GM21717 (cell line): ENCODE measurements around the gene CMC1.
A peak's percentile ranks its signal among the peaks of the same experiment; 100 is the strongest.
"Not testable (repeated sequence)": the region's sequence is repeated elsewhere in the genome, so short reads cannot be mapped to it uniquely, and the experiment has no call there.

Experiments
- ATAC-seq: cut with Tn5 transposase; IDR thresholded peaks from one replicate; pipeline ENCODE4 v1.9.1; 2021; ENCODE audit warnings: mild to moderate bottlenecking, moderate library complexity; ENCODE audit not compliant: unreplicated experiment

CMC1 gene

GRCh38 chr3:28243424-28244106 lies 2.1 kb downstream of the CMC1 start:
- ATAC-seq = no peak

GRCh38 chr3:28244491-28244890 lies 3.1 kb downstream of the CMC1 start:
- no peak for ATAC-seq

GRCh38 chr3:28247286-28247685 lies 5.9 kb downstream of the CMC1 start:
- no peak for ATAC-seq

- ATAC-seq = no peak
Measured at GRCh38 chr3:28250999-28251398, 9.6 kb downstream of the CMC1 start.

GRCh38 chr3:28252001-28252431 lies 10.6 kb downstream of the CMC1 start:
- ATAC-seq = no peak

GRCh38 chr3:28253040-28253715 lies 11.8 kb downstream of the CMC1 start:
- ATAC-seq = no peak

- ATAC-seq = no peak
Measured at GRCh38 chr3:28262001-28262400, 20.6 kb downstream of the CMC1 start.

GRCh38 chr3:28265641-28266040 lies 24.2 kb downstream of the CMC1 start:
- ATAC-seq = no peak

GRCh38 chr3:28267984-28268849 lies 26.8 kb downstream of the CMC1 start:
- no peak for ATAC-seq

GRCh38 chr3:28268989-28269388 lies 27.6 kb downstream of the CMC1 start:
- ATAC-seq = no peak

- ATAC-seq = not testable (repeated sequence)
Measured at GRCh38 chr3:28269884-28270283, 28.5 kb downstream of the CMC1 start.

GRCh38 chr3:28273837-28274236 lies 32.4 kb downstream of the CMC1 start:
- ATAC-seq = no peak

- no peak for ATAC-seq
Measured at GRCh38 chr3:28278918-28279317, 37.5 kb downstream of the CMC1 start.

GRCh38 chr3:28279770-28280169 lies 38.4 kb downstream of the CMC1 start:
- no peak for ATAC-seq

GRCh38 chr3:28280781-28281180 lies 39.4 kb downstream of the CMC1 start:
- no peak for ATAC-seq

GRCh38 chr3:28286595-28286994 lies 45.2 kb downstream of the CMC1 start:
- ATAC-seq = peak; percentile 74

GRCh38 chr3:28287046-28287445 lies 45.6 kb downstream of the CMC1 start:
- ATAC-seq = no peak

- no peak for ATAC-seq
Measured at GRCh38 chr3:28290863-28291300, 49.5 kb downstream of the CMC1 start.

GRCh38 chr3:28291577-28291976 lies 50.2 kb downstream of the CMC1 start:
- ATAC-seq = no peak

GRCh38 chr3:28292622-28293021 lies 51.2 kb downstream of the CMC1 start:
- ATAC-seq = no peak

GRCh38 chr3:28294667-28295413 lies 53.4 kb downstream of the CMC1 start:
- no peak for ATAC-seq
